Measurements from ENCODE around the gene OR4N2. TPM values are rescaled to one million over a fixed set of nuclear protein-coding genes. Genes with fewer than 3 reads are reported as not detected.
"Not testable (repeated sequence)": the region's sequence is repeated elsewhere in the genome, so short reads cannot be mapped to it uniquely, and the experiment has no call there.

The OR4N2 gene
- total RNA-seq, 2 experiments from 2014 or later = not detected

DNA sequence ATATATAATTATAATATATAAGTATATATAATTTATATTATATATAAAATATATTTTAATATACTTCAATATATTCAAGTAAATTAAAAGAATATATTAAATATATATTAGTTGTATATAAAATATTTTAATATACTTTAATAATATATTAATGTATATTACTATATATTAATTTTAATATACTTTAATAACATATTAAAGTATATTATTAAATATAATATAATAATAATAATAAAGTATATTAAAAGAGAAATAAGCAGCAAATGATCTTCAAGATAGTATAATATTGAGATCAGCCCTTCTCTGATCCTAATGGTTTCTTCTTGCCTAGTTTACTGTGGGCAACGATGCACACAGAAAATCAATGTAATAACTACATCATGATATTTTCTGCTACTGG is 28.0 kb upstream of the OR4N2 start:
- H3K36me3 ChIP-seq (ENCODE audit: insufficient read depth, low read length) = no peaks in the 10 kb centered on the region
- H3K4me1 ChIP-seq (ENCODE audit: insufficient read depth, low read length, poor library complexity, severe bottlenecking) = no peaks in the 10 kb centered on the region
- no peak overlapping the region for H2AFZ ChIP-seq (ENCODE audit: low read length)
- intact Hi-C loops (cut with micrococcal nuclease; ENCODE audit: unreplicated experiment) = no loop called here
- peaks cover 20% of the 10 kb centered on the region; the same call in 1 of the 2 replicates for H3K9me3 ChIP-seq (ENCODE audit: low read length)
- H3K27ac ChIP-seq (ENCODE audit: low read depth, low read length, poor library complexity, severe bottlenecking) = no peak overlapping the region
- DNase-seq (ENCODE audit: low spot score) = no peak
- TF ChIP-seq, protein P1, sequence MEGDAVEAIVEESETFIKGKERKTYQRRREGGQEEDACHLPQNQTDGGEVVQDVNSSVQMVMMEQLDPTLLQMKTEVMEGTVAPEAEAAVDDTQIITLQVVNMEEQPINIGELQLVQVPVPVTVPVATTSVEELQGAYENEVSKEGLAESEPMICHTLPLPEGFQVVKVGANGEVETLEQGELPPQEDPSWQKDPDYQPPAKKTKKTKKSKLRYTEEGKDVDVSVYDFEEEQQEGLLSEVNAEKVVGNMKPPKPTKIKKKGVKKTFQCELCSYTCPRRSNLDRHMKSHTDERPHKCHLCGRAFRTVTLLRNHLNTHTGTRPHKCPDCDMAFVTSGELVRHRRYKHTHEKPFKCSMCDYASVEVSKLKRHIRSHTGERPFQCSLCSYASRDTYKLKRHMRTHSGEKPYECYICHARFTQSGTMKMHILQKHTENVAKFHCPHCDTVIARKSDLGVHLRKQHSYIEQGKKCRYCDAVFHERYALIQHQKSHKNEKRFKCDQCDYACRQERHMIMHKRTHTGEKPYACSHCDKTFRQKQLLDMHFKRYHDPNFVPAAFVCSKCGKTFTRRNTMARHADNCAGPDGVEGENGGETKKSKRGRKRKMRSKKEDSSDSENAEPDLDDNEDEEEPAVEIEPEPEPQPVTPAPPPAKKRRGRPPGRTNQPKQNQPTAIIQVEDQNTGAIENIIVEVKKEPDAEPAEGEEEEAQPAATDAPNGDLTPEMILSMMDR (conservative IDR thresholded peaks at IDR 0.05; ENCODE audit: low read length) = no peak
- TF ChIP-seq EZH2phosphoT487 (IDR thresholded peaks at IDR 0.05; ENCODE audit: borderline replicate concordance, low read depth, low read length) = no peak
- no TSS peak for BruUV-seq (replicated peaks)
- ChIA-PET POLR2A (interaction anchor here (0.5 kb wide), 1 partner anchor 465 kb away, joined by 4 read pairs; no protein-coding TSS in a partner anchor), CTCF (ENCODE audit: unreplicated experiment) (no interaction called here)
- no peaks in the 10 kb centered on the region for H3K79me2 ChIP-seq (ENCODE audit: insufficient read depth, low read depth, low read length)
- no peaks in the 10 kb centered on the region for H3K9me2 ChIP-seq (ENCODE audit: insufficient read depth, low read length)
- H3K4me3 ChIP-seq (ENCODE audit: low read depth, low read length, poor library complexity, severe bottlenecking) = no peak overlapping the region
- no peaks in the 10 kb centered on the region for H4K20me1 ChIP-seq (ENCODE audit: insufficient read depth, low read length)
- no peak overlapping the region for H3K4me2 ChIP-seq (ENCODE audit: low read length)

DNA sequence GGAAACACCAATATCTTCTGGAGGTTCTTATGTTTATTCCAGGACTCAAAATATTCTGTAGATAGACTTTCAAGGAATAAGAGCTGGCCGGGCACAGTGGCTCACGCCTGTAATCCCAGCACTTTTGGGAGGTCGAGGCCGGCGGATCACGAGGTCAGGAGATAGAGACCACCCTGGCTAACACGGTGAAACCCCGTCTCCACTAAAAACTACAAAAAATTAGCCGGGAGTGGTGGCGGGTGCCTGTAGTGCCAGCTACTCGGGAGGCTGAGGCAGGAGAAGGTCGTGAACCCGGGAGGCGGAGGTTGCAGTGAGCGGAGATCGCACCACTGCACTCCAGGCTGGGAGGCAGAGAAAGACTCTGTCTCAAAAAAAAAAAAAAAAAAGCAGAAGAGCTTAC is 17.7 kb upstream of the OR4N2 start:
- H3K79me2 ChIP-seq (ENCODE audit: insufficient read depth, low read depth, low read length); H3K36me3 ChIP-seq (ENCODE audit: insufficient read depth, low read length); H3K4me3 ChIP-seq (ENCODE audit: low read depth, low read length, poor library complexity, severe bottlenecking); intact Hi-C loops (cut with micrococcal nuclease; ENCODE audit: unreplicated experiment); H3K9me3 ChIP-seq (ENCODE audit: low read length); H3K27ac ChIP-seq (ENCODE audit: low read depth, low read length, poor library complexity, severe bottlenecking); H3K4me1 ChIP-seq (ENCODE audit: insufficient read depth, low read length, poor library complexity, severe bottlenecking); POLR2A ChIA-PET; H4K20me1 ChIP-seq (ENCODE audit: insufficient read depth, low read length); CTCF ChIA-PET (ENCODE audit: unreplicated experiment); DNase-seq (ENCODE audit: low spot score); H3K9me2 ChIP-seq (ENCODE audit: insufficient read depth, low read length); H3K4me2 ChIP-seq (ENCODE audit: low read length); H2AFZ ChIP-seq (ENCODE audit: low read length); BruUV-seq (replicated peaks): not testable (repeated sequence)

DNA sequence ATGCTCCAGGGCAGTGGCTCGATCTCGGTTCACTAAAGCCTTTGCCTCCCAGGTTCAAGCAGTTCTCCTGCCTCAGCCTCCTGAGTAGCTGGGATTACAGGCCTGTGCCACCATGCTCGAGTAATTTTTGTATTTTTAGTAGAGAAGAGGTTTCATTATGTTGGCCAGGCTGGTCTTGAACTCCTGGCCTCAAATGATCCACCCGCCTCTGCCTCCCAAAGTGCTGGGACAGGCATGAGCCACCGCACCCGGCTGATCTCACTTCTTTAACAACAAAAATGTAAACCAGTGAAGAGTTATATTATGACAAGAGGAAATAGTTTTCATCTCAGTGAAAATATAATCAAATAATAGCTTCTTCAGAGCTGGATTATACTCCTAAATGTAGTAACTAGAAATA is 16.3 kb upstream of the OR4N2 start:
- H3K4me3 ChIP-seq (ENCODE audit: low read depth, low read length, poor library complexity, severe bottlenecking); intact Hi-C loops (cut with micrococcal nuclease; ENCODE audit: unreplicated experiment); DNase-seq (ENCODE audit: low spot score); CTCF ChIA-PET (ENCODE audit: unreplicated experiment); H3K9me3 ChIP-seq (ENCODE audit: low read length); H3K4me1 ChIP-seq (ENCODE audit: insufficient read depth, low read length, poor library complexity, severe bottlenecking); H3K79me2 ChIP-seq (ENCODE audit: insufficient read depth, low read depth, low read length); H4K20me1 ChIP-seq (ENCODE audit: insufficient read depth, low read length); BruUV-seq (replicated peaks); H3K4me2 ChIP-seq (ENCODE audit: low read length); H3K27ac ChIP-seq (ENCODE audit: low read depth, low read length, poor library complexity, severe bottlenecking); H3K36me3 ChIP-seq (ENCODE audit: insufficient read depth, low read length); H2AFZ ChIP-seq (ENCODE audit: low read length); H3K9me2 ChIP-seq (ENCODE audit: insufficient read depth, low read length): not testable (repeated sequence)
- POLR2A ChIA-PET = interaction anchor here (0.7 kb wide), 1 partner anchor 65 kb away, joined by 3 read pairs; no protein-coding TSS in a partner anchor

DNA sequence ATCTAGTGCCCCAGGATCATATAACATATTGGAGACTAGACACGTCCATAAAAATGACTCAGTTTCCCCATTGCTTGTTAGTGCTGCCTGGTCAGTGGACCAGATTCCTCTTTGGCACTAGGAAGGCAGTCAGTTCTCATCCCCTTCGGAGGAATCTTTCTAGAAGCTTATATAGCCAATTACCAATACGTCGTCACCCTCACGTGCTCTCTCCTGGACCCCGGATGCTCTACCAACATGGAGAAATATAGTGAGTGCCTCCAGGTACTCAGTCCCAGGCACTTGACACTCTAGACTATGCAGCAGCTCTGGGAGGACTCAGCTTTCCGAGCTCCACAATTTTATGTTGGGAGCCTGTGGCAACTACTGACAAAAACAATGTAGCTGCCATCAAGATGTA is 15.4 kb upstream of the OR4N2 start:
- H4K20me1 ChIP-seq (ENCODE audit: insufficient read depth, low read length); H3K27ac ChIP-seq (ENCODE audit: low read depth, low read length, poor library complexity, severe bottlenecking); H3K4me1 ChIP-seq (ENCODE audit: insufficient read depth, low read length, poor library complexity, severe bottlenecking); BruUV-seq (replicated peaks); H3K9me3 ChIP-seq (ENCODE audit: low read length); H3K4me3 ChIP-seq (ENCODE audit: low read depth, low read length, poor library complexity, severe bottlenecking); H3K36me3 ChIP-seq (ENCODE audit: insufficient read depth, low read length); POLR2A ChIA-PET; H3K9me2 ChIP-seq (ENCODE audit: insufficient read depth, low read length); H3K4me2 ChIP-seq (ENCODE audit: low read length); DNase-seq (ENCODE audit: low spot score); H2AFZ ChIP-seq (ENCODE audit: low read length); intact Hi-C loops (cut with micrococcal nuclease; ENCODE audit: unreplicated experiment); CTCF ChIA-PET (ENCODE audit: unreplicated experiment); H3K79me2 ChIP-seq (ENCODE audit: insufficient read depth, low read depth, low read length): not testable (repeated sequence)

DNA sequence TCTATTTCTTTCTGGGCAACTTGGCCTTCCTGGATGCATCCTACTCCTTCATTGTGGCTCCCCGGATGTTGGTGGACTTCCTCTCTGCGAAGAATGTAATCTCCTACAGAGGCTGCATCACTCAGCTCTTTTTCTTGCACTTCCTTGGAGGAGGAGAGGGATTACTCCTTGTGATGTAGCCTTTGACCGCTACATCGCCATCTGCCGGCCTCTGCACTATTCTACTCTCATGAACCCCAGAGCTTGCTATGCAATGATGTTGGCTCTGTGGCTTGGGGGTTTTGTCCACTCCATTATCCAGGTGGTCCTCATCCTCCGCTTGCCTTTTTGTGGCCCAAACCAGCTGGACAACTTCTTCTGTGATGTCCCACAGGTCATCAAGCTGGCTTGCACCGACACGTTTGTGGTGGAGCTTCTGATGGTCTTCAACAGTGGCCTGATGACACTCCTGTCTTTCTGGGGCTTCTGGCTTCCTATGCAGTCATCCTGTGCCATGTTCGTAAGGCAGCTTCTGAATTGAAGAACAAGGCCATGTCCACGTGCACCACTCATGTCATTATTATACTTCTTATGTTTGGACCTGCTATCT is 7.0 kb upstream of the OR4N2 start:
- H4K20me1 ChIP-seq (ENCODE audit: insufficient read depth, low read length); H3K4me2 ChIP-seq (ENCODE audit: low read length); H3K4me3 ChIP-seq (ENCODE audit: low read depth, low read length, poor library complexity, severe bottlenecking); intact Hi-C loops (cut with micrococcal nuclease; ENCODE audit: unreplicated experiment); H3K9me3 ChIP-seq (ENCODE audit: low read length); H3K27ac ChIP-seq (ENCODE audit: low read depth, low read length, poor library complexity, severe bottlenecking); H3K4me1 ChIP-seq (ENCODE audit: insufficient read depth, low read length, poor library complexity, severe bottlenecking); H3K36me3 ChIP-seq (ENCODE audit: insufficient read depth, low read length); CTCF ChIA-PET (ENCODE audit: unreplicated experiment); H3K79me2 ChIP-seq (ENCODE audit: insufficient read depth, low read depth, low read length); H3K9me2 ChIP-seq (ENCODE audit: insufficient read depth, low read length); POLR2A ChIA-PET; BruUV-seq (replicated peaks); DNase-seq (ENCODE audit: low spot score); H2AFZ ChIP-seq (ENCODE audit: low read length): not testable (repeated sequence)

Data from OCI-LY7 (cell line).